Measurements from ENCODE around the gene ARVCF.

GRCh38 chr22:19943082-19944026 lies 73.3 kb downstream of the ARVCF start:
- TF ChIP-seq FOS (IDR thresholded peaks at IDR 0.05; ENCODE audit: borderline replicate concordance, insufficient read depth, low read length) (no peak), POLR2AphosphoS5 (IDR thresholded peaks at IDR 0.05; ENCODE audit: insufficient read depth, low read depth, low read length) (peak; percentile 25)

Data from endothelial cell of umbilical vein (primary cell).